K562 (cell line): ENCODE measurements around the gene PSAP. TPM values are rescaled to one million over a fixed set of nuclear protein-coding genes. Genes with fewer than 3 reads are reported as not detected.
A peak's percentile ranks its signal among the peaks of the same experiment; 100 is the strongest.

Experiments used
- BHLHE40 ChIP-seq: IDR thresholded peaks from 2 replicates; pipeline ENCODE4 v1.6.1; 2011; ENCODE audit warnings: low read length, improper control_type of control experiment
- DIDO1 ChIP-seq: fragments of 450-650 bp; IDR thresholded peaks from 2 replicates; pipeline ENCODE4 v1.6.1; 2016; ENCODE audit warnings: low read depth, missing biosample characterization, missing genetic modification characterization
- HNRNPUL1 ChIP-seq: fragments of 200-400 bp; formaldehyde crosslinking; IDR thresholded peaks from 2 replicates; pipeline ENCODE4 v1.6.1; 2017; ENCODE audit warnings: low read length
- NRF1 ChIP-seq, 2 experiments: fragments of 450-650 bp; IDR thresholded peaks in 1 of 2; conservative IDR thresholded peaks in 1 of 2; 2 replicates each; pipeline ENCODE4 v1.6.1; 2014; ENCODE audit warnings: mild to moderate bottlenecking in 2 of 2
- SAFB ChIP-seq: fragments of 200-400 bp; formaldehyde crosslinking; IDR thresholded peaks from 2 replicates; pipeline ENCODE4 v1.6.1; 2017; ENCODE audit warnings: low read depth, low read length, borderline replicate concordance
- SAP30 ChIP-seq: fragments of 200-600 bp; sonication (generic); IDR thresholded peaks from 2 replicates; pipeline ENCODE4 v1.6.1; 2012; ENCODE audit warnings: borderline replicate concordance, low read depth, mild to moderate bottlenecking, moderate library complexity, low read length, control low read depth, inconsistent platforms; ENCODE audit not compliant: insufficient read depth, poor library complexity, severe bottlenecking
- SMC3 ChIP-seq: conservative IDR thresholded peaks from 2 replicates; pipeline ENCODE4 v1.6.1; 2011; ENCODE audit warnings: low read depth, low read length, improper control_type of control experiment; ENCODE audit not compliant: insufficient read depth
- polyA plus RNA-seq, 8 experiments: library from polyadenylated mRNA; depleted of rRNA in 4 of 8; stranded (reverse) in 5 of 8; unstranded in 3 of 8; fragments of >200 nt; fragmentation: Nextera tagmentation in 2 of 8; fragmentation: Illumina TruSeq in 1 of 8; extraction: Ambion mirVana in 2 of 8; extraction: Trizol in 1 of 8; gene quantifications; 2 replicates each; pipeline versions ENCODE4 v1.2.1 to v1.2.3, GENCODE V29; 2011 to 2014; ENCODE audit warnings: inconsistent platforms in 1 of 8, missing spikeins in 1 of 8
- total RNA-seq, 7 experiments: library from RNA; depleted of rRNA in 6 of 7; stranded (reverse); fragments of >200 nt in 6 of 7; fragmentation: Illumina TruSeq in 2 of 7; extraction: Trizol in 2 of 7; gene quantifications; 2 replicates each; pipeline versions ENCODE4 v1.2.1 to v1.2.3, GENCODE V29; 2011 to 2021; ENCODE audit warnings: low replicate concordance in 1 of 7
- TF ChIP-seq, protein P1 (sequence below): fragments of 250-450 bp; sonication (Bioruptor Pico); IDR thresholded peaks from 2 replicates; pipeline ENCODE4 v1.4.0; 2020; ENCODE audit warnings: borderline replicate concordance
- TF ChIP-seq, protein P2 (sequence below): fragments of 150-350 bp; conservative IDR thresholded peaks from 2 replicates; pipeline ENCODE4 v1.6.1; 2014; ENCODE audit warnings: low read length
- TF ChIP-seq, protein P3 (sequence below), 2 experiments: fragments of 150-350 bp in 1 of 2; IDR thresholded peaks; 2 replicates each; pipeline ENCODE4 v1.6.1; 2012 to 2016; ENCODE audit warnings: low read depth in 2 of 2, low read length in 2 of 2, mild to moderate bottlenecking in 1 of 2, moderate library complexity in 1 of 2
- TF ChIP-seq, protein P4 (sequence below): fragments of 450-650 bp; formaldehyde crosslinking; IDR thresholded peaks from 2 replicates; pipeline ENCODE4 v1.4.0; 2020; ENCODE audit warnings: mild to moderate bottlenecking, moderate library complexity
- TF ChIP-seq, protein P5 (sequence below): fragments of 450-650 bp; formaldehyde crosslinking; IDR thresholded peaks from 2 replicates; pipeline ENCODE4 v1.4.0; 2020; ENCODE audit warnings: mild to moderate bottlenecking, moderate library complexity

Gene PSAP
- total and polyA plus RNA-seq, 9 of the 15 experiments (the other 6 are each of a cell fraction or from before 2014, with no cell fraction given) = 245 to 700 (median 429) TPM

DNA sequence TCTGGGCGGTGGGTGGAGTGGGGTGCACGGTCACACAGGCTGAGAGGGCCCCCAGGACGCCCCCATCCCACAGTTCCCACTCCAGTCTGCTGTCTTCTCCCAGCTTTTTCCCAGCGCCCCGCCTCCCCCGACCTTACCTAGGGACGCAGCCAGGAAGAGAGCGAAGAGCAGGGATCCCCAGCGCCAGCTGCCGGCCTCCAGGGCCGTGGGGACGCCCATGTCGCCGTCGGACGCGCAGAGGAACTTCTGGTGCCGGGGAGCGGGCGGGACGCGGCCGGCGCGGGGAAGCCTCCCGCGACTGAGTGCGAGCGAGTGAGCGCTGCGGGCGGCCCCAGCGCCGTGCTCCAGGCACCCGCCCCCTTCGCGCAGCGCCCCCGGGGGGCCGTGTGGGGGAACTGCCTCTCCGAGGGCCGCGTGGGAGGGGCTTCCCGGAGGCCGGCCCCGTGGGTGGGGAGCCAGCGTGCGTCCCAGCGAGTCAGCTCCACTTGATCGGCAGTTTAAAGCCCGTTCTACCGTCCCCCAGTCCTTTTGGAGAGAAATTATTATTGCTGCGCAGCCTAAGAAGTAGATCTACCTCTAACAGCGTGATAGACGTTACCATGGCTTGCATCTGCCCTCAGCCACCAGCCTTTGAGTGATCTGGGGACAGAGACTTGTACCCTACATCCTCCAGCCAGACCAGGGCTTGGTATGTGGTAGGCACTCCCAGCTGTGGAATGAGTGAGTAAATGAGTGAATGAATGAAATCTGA lies 77.7 kb downstream of the PSAP start, which contains the start of gene VSIR (continued):
- TF ChIP-seq, protein P1, sequence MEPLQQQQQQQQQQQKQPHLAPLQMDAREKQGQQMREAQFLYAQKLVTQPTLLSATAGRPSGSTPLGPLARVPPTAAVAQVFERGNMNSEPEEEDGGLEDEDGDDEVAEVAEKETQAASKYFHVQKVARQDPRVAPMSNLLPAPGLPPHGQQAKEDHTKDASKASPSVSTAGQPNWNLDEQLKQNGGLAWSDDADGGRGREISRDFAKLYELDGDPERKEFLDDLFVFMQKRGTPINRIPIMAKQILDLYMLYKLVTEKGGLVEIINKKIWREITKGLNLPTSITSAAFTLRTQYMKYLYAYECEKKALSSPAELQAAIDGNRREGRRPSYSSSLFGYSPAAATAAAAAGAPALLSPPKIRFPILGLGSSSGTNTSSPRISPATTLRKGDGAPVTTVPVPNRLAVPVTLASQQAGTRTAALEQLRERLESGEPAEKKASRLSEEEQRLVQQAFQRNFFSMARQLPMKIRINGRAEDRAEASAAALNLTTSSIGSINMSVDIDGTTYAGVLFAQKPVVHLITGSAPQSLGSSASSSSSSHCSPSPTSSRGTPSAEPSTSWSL (CRISPR knock-in tag) = 0 out of 2 replicates have a peak, but pooled peaks have one; percentile 23
- TF ChIP-seq DIDO1 (tag) (no peak), SAFB (peak; percentile 81; the same call in 1 of the 2 replicates), SMC3 (peak; percentile 84), HNRNPUL1 (no peak), SAP30 (peak; percentile 64), NRF1 (conservative IDR thresholded peaks at IDR 0.05 in 1 of 2, IDR thresholded peaks at IDR 0.05 in 1 of 2) (peak; percentile 64 to 74; a peak in 3 of 4 replicates), BHLHE40 (peak; percentile 68)
- TF ChIP-seq, protein P2, sequence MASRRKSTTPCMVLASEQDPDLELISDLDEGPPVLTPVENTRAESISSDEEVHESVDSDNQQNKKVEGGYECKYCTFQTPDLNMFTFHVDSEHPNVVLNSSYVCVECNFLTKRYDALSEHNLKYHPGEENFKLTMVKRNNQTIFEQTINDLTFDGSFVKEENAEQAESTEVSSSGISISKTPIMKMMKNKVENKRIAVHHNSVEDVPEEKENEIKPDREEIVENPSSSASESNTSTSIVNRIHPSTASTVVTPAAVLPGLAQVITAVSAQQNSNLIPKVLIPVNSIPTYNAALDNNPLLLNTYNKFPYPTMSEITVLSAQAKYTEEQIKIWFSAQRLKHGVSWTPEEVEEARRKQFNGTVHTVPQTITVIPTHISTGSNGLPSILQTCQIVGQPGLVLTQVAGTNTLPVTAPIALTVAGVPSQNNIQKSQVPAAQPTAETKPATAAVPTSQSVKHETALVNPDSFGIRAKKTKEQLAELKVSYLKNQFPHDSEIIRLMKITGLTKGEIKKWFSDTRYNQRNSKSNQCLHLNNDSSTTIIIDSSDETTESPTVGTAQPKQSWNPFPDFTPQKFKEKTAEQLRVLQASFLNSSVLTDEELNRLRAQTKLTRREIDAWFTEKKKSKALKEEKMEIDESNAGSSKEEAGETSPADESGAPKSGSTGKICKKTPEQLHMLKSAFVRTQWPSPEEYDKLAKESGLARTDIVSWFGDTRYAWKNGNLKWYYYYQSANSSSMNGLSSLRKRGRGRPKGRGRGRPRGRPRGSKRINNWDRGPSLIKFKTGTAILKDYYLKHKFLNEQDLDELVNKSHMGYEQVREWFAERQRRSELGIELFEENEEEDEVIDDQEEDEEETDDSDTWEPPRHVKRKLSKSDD = 0 out of 2 replicates have a peak, but pooled peaks have one; percentile 51
- TF ChIP-seq, protein P3, sequence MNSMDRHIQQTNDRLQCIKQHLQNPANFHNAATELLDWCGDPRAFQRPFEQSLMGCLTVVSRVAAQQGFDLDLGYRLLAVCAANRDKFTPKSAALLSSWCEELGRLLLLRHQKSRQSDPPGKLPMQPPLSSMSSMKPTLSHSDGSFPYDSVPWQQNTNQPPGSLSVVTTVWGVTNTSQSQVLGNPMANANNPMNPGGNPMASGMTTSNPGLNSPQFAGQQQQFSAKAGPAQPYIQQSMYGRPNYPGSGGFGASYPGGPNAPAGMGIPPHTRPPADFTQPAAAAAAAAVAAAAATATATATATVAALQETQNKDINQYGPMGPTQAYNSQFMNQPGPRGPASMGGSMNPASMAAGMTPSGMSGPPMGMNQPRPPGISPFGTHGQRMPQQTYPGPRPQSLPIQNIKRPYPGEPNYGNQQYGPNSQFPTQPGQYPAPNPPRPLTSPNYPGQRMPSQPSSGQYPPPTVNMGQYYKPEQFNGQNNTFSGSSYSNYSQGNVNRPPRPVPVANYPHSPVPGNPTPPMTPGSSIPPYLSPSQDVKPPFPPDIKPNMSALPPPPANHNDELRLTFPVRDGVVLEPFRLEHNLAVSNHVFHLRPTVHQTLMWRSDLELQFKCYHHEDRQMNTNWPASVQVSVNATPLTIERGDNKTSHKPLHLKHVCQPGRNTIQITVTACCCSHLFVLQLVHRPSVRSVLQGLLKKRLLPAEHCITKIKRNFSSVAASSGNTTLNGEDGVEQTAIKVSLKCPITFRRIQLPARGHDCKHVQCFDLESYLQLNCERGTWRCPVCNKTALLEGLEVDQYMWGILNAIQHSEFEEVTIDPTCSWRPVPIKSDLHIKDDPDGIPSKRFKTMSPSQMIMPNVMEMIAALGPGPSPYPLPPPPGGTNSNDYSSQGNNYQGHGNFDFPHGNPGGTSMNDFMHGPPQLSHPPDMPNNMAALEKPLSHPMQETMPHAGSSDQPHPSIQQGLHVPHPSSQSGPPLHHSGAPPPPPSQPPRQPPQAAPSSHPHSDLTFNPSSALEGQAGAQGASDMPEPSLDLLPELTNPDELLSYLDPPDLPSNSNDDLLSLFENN (IDR thresholded peaks at IDR 0.05; ENCODE audit: low read depth in 2 of 2, low read length in 2 of 2) = peak in 1 of 2 experiments; percentile 62; a peak in 2 of 4 replicates
- TF ChIP-seq, protein P4, sequence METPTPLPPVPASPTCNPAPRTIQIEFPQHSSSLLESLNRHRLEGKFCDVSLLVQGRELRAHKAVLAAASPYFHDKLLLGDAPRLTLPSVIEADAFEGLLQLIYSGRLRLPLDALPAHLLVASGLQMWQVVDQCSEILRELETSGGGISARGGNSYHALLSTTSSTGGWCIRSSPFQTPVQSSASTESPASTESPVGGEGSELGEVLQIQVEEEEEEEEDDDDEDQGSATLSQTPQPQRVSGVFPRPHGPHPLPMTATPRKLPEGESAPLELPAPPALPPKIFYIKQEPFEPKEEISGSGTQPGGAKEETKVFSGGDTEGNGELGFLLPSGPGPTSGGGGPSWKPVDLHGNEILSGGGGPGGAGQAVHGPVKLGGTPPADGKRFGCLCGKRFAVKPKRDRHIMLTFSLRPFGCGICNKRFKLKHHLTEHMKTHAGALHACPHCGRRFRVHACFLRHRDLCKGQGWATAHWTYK = peak; percentile 84; the same call in 1 of the 2 replicates
- TF ChIP-seq, protein P5, sequence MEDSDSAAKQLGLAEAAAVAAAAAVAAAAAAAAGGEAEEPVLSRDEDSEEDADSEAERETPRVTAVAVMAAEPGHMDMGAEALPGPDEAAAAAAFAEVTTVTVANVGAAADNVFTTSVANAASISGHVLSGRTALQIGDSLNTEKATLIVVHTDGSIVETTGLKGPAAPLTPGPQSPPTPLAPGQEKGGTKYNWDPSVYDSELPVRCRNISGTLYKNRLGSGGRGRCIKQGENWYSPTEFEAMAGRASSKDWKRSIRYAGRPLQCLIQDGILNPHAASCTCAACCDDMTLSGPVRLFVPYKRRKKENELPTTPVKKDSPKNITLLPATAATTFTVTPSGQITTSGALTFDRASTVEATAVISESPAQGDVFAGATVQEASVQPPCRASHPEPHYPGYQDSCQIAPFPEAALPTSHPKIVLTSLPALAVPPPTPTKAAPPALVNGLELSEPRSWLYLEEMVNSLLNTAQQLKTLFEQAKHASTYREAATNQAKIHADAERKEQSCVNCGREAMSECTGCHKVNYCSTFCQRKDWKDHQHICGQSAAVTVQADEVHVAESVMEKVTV (CRISPR knock-in tag) = peak; percentile 75
